ENCODE data around the gene RASSF7.

RASSF7 gene

GRCh38 chr11:610146-610801, 49.5 kb downstream of the RASSF7 start:
- DNase-seq (ENCODE audit: low read depth in 2 of 2): no peak

GRCh38 chr11:611001-611996, 50.5 kb downstream of the RASSF7 start:
- no peak for DNase-seq (ENCODE audit: low read depth in 2 of 2)

- no peak for DNase-seq (ENCODE audit: low read depth in 2 of 2)
These were observed 51.6 kb downstream of the RASSF7 start for GRCh38 chr11:612201-612960.

- no peak for DNase-seq (ENCODE audit: low read depth in 2 of 2)
These were observed 52.2 kb downstream of the RASSF7 start for GRCh38 chr11:612961-613300.

GRCh38 chr11:613369-613968, 52.7 kb downstream of the RASSF7 start:
- DNase-seq (ENCODE audit: low read depth in 2 of 2): peak; percentile 61 to 70
